AG08396 (cell line): ENCODE data around the gene KRT86.
"Not testable (repeated sequence)": the region's sequence is repeated elsewhere in the genome, so short reads cannot be mapped to it uniquely, and the experiment has no call there.

Experiments
- DNase-seq: peaks from one replicate; pipeline ENCODE4 v3.0.0; 2012; ENCODE audit warnings: low spot score, mixed read lengths

Gene KRT86

DNA sequence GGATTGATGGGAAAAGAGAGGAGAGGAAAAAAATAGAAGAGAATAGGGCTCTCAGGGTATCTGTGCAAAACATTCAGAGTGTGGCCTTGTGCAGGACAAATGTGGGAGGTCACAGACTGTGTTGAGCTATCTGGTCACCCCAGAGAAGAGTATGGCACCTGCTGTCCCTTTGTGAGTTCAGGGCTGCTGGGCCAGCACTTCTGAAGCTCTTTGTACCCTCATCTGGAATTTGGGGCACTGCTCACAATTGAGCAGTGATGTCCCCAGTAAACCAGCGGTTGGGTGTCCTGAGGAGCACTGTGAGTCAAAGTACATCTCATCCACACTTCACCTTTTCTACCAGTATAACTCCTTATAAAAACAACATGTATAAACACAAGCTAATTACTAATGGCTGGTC is 19.5 kb downstream of the KRT86 start:
- no peak for DNase-seq

DNA sequence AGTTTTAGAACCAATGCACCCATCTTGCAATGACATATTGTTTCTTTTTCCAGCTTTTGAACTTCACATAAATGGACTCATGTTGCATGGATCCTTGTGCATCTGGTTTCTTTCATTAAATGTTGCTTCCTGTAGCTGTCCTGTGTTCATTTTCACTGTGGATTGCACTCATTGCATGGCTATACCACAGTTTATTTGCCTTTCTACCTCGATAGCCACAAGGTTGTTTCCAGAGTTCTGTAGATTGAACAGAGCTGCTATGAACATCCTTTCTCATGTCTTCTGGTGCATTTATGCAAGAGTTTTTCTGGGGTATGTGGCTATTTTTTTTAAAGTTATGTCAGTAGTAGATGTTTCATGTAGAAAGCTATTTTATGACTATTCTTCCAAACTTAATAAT is 20.4 kb downstream of the KRT86 start:
- DNase-seq, result no peak

DNA sequence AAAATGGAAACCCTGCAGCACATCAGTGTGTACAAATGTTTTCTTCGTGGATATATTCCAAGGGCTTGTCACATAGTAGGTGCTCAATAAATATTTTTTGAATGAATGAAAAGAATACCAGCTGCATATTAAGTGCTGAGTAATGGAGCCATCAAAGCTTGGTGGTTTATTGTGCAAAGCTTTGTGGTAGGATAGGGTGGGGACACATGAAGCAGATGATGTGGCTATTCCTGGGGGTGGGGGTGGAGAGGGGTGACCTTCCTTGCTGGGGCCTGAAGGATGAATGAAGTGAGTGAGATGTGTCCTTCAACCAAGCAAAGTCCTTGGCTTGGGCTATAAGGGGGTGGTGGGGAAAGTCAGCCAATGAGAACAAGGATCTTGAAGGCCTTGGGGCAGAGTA is 21.2 kb downstream of the KRT86 start:
- no peak for DNase-seq

DNA sequence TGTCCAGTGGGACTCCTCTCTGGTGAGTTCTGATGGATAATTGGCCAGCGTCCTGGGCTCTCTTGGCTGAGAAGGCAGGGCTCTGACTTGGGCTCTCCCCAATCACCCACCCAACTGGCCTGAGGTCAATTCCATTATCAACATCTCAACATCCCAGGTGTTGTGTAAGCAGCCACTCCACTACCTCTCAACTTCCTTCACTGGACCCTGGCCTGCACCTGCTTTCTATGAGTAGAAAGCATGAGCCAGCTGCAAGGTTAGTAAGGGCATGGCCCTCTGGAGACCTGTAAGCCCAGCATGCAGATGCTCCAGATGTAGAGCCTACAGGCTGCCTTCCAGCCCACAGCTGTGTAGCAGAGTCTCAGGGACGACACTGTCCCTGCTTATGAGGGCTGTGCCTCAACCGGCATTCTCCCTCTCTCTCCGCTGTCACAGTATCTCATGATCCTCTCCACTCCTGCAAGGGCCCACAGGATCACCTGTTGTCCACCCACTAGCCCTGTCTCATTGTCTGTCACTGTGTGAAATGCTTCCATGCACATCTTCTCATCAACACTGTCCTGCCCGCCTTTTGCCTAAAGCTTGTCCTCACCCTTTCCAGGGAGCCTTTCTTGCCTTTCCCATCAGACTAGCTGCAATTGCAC is 22.2 kb downstream of the KRT86 start:
- no peak for DNase-seq

DNA sequence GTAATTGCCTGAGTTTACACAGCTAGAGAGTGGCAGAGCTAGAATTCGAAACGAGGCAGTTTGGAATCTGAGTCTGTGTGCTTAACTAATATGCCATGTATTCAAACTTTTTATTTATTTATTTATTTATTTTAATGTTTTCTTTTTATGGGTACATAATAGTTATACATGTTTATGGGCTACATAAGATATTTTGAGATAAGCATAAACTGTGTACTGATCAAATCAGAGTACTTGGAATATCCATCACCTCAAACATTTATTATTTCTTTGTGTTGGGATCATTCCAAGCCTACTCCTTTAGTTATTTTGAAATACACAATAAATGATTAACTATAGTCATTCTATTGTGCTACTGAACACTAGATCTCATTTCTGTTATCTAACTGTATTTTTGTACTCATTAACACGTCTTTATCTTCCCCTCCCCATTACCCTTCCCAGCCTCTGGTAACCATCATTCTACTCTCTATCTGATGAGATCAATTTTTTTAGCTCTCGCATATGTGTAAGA is 24.3 kb downstream of the KRT86 start:
- DNase-seq, result no peak

DNA sequence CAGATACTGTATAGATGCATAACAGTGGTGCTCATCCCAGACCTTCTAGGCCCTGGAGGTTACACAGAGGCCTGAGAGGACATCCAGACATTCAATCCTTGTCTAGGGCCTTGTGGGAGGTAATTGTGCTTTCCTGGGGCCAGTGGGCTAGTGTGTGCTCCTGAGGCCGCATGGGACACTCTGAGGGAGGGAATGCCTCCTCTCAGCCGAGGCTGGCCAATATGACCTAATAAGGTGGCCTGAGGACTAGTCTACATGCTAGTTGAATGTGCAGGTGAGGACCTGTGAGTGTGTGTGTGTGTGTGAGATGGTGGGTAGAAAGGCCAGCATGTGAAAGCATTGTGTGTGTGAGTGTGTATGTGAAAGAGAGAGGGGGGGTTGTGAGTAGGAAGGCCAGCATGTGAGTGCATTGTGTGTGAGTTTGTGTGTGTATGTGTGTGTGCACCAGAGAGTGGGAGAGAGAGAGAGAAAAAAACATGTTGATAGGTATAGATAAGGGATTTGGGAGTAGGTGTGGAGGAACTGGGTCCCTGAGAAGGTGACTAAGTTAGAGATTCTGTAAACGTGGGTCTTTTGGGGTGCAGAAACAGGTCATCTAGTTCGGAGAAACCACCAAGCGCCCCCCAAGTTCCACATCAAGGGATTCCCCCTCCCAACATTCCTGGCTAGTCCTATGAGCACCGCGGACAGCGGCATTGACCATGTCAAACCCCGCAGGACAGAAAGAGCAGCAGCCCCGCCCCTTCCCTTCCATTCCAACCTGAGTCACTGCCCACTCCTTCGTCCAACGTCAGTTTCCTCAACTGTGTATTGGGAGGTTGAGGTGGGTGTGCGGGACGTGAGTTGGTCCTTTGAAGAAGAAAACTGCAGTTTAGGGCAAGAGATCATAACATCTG is 26.6 kb downstream of the KRT86 start:
- no peak for DNase-seq

DNA sequence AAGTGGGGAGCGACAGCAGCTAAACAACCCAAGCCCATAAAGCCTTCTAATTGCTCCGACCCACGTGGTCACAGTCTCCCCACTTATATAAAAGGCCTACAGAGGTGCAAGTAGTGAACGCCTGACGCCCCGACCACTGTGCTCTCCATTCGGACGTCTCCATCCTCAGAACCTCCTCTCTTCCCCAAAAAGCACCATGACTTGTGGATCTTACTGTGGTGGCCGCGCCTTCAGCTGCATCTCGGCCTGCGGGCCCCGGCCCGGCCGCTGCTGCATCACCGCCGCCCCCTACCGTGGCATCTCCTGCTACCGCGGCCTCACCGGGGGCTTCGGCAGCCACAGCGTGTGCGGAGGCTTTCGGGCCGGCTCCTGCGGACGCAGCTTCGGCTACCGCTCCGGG is 27.3 kb downstream of the KRT86 start:
- DNase-seq, result not testable (repeated sequence)

DNA sequence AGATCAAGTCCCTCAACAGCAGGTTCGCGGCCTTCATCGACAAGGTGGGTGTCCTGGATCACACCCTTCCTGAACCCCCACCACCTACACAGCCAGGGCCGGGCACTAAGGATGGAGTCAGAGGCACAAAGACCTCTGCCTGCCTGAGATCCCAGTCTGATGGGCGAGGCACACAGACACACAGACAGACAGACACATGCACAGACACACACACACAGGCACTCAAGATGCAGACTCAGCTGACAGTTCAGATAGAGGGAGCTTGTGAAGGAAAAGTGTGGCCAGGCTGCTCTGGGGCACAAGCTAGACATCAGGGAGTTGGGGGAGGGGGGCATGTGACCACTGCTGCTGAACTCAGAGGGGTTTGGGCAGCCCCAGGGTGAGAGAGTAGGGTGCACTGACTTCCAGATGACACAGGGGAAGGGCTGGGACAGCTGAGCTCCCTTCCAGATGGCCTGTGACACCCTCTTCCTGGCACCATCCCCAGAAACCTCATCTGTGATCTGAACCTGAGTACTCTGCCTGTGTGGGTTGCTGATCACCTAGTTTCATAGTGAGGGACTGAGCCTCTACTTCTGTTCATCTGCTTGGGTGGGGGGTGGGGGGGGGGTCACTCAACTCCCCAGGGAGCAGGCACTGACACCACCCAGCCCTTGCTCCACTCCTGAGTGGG is 27.9 kb downstream of the KRT86 start:
- not testable (repeated sequence) for DNase-seq

DNA sequence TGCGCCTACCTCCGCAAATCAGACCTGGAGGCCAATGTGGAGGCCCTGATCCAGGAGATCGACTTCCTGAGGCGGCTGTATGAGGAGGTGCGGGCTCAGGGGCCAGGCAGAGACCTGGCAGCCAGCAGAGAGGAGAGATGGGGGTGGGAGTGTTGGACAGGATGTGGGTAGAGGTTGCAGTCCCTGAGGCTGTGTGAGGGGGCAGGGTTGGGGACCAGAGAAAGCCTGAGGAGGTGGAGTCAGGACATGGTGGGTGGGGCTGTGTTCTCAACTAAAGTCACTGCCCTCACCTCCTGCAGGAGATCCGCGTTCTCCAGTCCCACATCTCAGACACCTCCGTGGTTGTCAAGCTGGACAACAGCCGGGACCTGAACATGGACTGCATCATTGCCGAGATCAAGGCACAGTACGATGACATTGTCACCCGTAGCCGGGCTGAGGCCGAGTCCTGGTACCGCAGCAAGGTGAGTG is 30.5 kb downstream of the KRT86 start:
- not testable (repeated sequence) for DNase-seq

DNA sequence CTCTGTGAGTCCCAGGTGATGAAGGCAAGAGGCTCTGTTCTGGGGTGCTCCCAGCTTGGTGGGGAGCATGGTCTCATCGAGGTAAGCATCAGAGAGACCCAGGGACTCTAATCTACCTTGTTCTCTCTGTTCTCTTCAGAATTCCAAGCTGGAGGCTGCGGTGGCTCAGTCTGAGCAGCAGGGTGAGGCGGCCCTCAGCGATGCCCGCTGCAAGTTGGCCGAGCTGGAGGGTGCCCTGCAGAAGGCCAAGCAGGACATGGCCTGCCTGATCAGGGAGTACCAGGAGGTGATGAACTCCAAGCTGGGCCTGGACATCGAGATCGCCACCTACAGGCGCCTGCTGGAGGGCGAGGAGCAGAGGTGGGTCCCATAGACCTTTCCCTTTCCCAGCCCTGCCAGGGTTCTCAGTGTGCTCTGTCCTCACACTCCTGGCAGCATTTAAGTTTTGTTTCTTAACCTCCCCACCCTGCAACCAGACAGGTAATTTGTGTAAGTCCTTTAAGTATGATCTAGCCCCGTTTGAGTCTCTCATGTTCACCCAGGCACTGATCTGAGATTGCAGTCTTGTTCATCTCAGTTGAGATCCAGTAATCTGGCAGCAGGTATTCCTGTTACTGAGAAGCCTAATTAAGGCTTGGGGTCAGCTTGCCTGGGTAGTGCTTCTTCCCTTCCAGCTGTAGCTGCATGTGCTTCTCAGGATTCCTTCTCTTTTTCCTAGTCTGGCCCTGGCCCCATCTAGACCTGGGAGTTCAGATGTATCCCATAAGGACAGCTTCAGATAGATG is 31.7 kb downstream of the KRT86 start:
- DNase-seq, result no peak

DNA sequence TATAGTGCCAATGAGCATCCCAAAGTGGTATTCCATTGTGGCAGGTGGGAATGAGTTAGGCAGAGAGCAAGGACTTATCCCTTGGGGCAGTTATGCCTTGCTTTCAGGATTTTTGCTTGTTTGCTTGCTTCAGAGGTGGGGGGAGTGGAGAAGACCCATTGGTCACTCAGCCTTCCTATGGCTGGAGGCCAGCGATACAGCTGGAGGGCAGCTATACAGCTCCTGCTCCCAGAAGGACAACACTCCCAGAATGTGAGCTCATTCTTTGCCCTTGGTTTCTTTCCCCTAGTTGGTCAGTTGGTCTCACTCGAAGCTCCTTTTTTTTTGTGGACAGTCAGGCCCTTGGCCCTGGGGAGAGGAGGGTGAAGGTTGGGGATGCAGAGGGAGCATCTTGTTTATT is 32.3 kb downstream of the KRT86 start:
- DNase-seq, result no peak

DNA sequence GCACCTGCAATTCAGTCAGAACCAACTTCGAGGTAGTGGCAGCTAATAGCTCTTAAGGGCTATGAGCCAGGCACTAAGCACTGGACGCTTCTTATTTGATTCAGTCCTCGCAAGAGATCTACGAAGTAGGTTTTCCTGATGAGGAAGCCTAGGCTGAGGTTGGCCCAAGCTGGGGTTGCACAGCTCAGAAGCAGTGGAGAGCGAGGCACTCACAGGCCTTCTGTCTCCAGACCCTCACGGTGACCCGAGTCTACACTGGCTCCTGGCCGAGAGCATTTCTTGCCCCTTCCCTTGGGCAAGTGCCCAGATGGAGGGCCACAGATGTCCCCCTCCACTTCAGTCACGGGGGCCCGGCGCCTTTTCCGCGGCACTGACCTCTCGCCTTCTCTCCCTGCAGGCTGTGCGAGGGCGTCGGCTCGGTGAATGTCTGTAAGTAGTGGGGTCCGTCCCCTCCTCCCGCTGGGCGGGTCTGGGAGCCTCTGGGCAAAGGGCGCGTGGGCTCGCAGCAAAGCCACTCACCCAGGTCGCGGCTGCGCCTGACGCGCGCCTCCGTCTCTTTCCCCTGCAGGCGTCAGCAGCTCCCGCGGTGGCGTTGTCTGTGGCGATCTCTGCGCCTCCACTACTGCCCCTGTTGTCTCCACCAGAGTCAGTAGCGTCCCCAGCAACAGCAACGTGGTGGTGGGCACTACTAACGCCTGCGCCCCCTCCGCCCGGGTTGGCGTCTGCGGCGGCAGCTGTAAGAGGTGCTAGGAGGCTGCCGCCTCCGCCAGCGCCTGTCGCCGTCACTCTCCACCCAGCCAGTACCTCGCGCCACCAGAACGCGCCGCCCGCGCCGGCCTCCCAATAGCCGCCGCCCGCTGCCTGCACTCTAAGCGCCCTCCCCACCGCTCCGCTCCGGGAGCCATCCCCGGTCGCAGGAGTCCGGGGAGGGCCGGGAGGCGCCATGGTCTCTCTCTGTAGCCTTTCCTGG is 33.7 kb downstream of the KRT86 start:
- DNase-seq, result peak; percentile 77

DNA sequence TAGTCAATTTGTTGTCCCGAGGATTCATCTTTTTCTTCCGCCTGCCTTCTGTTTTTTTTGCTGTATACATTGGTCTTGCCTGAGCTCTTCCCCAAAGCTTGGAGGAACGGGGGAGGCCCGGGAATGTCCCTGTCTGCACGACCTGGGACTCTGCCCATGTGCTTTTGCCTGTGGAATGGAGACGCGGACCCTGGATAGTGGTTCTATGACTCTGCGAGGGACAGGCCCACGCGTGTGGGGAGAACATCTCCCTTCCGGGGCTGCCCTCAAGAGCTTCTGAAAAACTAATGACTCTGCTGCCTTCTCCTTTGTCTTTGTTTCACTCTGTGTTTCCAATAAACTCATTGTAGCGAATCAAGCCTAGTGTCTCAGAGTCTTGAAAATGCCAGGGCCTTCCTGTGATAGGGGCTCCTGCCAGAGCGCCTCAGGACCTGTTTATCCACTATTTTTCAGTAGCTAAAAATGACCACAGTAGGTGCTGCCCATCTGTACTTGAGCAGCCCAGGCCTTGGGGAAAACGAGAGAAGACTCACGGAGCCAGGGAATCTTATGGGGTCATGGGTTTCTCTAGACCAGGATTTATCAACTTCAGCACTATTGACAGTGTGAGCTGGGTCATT is 34.5 kb downstream of the KRT86 start:
- DNase-seq, result no peak

DNA sequence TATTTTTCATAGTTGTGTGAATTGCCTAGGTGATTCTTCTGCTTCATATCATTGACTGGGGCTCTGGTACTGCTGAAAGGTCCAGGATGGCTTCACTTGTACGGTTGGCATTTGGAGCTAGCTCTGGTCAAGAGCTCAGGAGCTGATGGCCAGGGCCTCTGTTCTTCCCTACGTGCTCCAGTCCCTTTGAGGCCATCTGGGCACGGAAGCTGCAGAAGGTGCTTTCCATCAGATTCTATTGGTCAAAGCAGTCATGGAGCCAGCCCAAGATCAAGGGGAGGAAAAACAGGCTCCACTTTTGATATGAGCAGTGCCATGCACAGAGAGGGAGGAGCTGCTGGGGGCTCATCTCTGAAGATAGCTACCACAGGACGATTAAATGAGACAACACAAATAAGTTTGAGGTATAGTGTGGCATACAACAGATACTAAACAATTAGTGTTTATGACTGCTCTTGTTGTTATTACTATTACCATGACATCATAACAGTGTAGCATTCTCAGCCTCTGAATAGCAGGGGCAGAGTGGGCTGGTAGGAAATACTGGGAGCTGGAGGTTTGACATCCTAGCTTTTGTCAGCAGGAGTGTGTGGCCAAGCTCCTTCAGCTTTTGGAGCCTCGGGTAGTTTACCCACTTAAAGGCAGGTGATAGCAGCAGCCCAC is 36.3 kb downstream of the KRT86 start:
- DNase-seq, result peak; percentile 78

DNA sequence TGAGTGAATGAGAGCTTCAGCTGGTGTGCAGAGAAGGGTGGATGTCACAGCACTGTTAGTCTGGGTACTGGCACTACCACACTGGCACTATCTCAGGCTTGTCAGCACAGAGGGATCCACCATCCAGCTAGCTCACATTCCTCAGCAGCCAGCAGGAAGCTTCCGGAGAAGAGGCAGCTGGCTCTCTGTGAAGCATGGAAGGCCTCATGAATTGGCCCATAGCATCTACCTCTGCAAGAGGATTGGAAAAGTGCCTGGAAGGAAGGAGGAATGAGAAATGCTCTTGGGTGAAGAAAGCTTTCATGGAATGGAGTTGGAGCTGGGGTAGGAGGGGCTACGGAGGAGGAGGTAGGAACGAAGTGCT is 36.8 kb downstream of the KRT86 start:
- DNase-seq, result peak; percentile 43

DNA sequence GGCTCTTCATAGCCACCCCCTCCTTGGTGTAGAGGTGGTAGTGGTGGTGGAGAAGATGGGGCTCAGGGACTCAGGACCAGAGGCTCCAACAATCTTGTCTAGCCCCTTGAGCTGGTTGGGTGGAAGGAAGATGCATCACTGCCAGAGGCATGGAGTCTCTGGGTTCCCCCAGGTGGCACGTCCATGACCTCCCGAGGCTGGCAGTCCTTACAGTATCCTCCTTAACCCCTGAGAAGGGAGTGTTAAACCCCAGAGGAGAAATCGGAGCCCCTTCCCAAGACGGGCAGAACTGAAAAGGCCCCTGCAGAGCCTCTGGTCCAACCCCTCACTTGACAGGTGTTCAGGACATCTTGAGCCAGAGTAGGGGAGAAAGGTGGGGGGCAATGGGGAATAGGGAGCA is 37.6 kb downstream of the KRT86 start:
- DNase-seq, result no peak

DNA sequence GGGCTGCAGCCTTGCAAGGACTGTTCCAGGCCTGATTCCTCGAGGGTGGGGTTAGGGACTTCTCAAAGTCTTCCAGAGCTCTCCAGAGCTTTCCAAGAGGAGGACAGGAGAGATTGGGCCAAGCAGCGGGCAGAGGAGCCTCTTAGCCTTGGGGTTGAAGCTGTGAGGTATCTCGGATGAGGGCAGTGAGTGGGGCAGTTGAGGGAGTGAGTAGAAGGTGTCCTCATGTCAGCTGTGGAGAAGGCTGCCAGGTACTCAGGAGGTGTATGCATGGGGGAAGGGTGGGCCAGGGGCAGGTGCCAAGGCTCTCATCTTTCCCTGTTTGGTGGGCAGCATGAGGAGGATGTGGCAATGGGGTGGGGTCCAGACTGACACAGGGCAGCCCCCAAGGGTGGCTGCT is 39.0 kb downstream of the KRT86 start:
- no peak for DNase-seq

DNA sequence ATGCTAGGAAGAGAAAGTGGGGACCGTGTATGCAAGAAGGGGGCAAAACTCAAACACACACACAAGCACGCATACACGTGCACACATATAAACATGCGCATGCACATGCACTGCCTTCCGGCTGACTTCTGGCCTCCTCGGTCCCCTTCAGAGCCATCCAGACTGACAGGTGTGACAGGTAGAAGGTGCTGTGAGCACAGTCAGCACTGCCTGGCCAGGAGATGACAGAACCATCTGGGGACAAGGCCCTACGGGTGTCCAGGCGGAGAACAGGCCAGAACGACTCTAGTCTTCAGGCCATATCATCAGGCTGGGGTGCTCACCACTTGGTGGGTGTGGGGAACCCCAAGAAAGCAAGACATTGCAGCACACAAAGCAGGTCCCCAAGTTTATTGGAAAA is 39.5 kb downstream of the KRT86 start:
- DNase-seq, result no peak

DNA sequence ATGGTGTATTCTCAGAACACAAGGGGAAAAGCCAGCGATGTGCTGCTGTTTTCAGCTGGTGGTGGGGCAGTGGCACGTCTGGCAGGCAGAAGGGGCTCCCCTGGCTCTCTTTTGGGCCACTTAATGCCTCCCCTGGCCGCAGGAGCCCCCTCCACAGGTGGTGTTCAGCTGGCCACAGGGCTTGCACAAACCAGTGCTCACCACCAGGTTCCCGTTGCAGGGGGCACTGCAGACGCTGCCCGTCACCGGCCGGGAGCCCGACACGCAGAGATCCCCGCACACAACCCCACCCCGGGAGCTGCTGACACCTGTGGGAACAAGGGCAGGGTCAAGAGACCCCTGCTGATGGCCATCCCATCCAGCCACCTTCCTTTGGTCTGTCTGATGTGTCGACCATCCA is 40.1 kb downstream of the KRT86 start:
- no peak for DNase-seq

DNA sequence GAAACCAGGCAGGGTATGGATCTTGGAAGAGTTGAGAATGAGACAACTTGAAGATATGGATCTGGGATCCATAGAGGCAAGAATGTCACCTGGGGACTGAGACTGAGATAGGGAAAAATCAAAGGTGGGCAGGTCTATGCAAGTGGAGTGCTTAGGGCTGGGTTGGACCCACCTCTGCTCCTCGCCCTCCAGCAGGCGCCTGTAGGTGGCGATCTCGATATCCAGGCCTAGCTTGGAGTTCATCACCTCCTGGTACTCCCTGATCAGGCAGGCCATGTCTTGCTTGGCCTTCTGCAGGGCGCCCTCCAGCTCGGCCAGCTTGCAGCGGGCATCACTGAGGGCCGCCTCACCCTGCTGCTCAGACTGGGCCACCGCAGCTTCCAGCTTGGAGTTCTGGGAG is 41.3 kb downstream of the KRT86 start:
- DNase-seq, result not testable (repeated sequence)
